HepG2 (cell line): Measurements from ENCODE around the gene FOXD3. TPM values are rescaled to one million over a fixed set of nuclear protein-coding genes. Genes with fewer than 3 reads are reported as not detected.

Source experiments
- CBFB ChIP-seq: sonication (generic); formaldehyde crosslinking; IDR thresholded peaks from 2 replicates; pipeline ENCODE4 v1.4.0; 2020; ENCODE audit warnings: missing genetic modification reagents
- CC2D1A ChIP-seq: sonication (generic); formaldehyde crosslinking; IDR thresholded peaks from 2 replicates; pipeline ENCODE4 v1.8.1; 2023; ENCODE audit warnings: mild to moderate bottlenecking, missing genetic modification reagents
- CHCHD3 ChIP-seq: sonication (generic); formaldehyde crosslinking; IDR thresholded peaks from 2 replicates; pipeline ENCODE4 v1.8.0; 2022; ENCODE audit warnings: mild to moderate bottlenecking, missing genetic modification reagents, moderate library complexity
- CHD2 ChIP-seq: IDR thresholded peaks from 2 replicates; pipeline ENCODE4 v1.6.1; 2011; ENCODE audit warnings: low read depth, low read length, improper control_type of control experiment
- EZH2 ChIP-seq: conservative IDR thresholded peaks from 2 replicates; pipeline ENCODE4 v1.6.1; 2012; ENCODE audit warnings: mild to moderate bottlenecking, low read depth, low read length, moderate library complexity
- GABPA ChIP-seq, 2 experiments: IDR thresholded peaks; 2 replicates each; pipeline ENCODE4 v1.6.1; 2011 to 2016; ENCODE audit warnings: low read depth in 2 of 2, low read length in 1 of 2, missing biosample characterization in 1 of 2, missing genetic modification characterization in 1 of 2
- GABPB1 ChIP-seq: IDR thresholded peaks from 2 replicates; pipeline ENCODE4 v1.6.1; 2016; ENCODE audit warnings: mild to moderate bottlenecking, missing genetic modification reagents, moderate library complexity, missing compliant biosample characterization
- HDAC6 ChIP-seq: fragments of 200-600 bp; sonication (generic); IDR thresholded peaks from 2 replicates; pipeline ENCODE4 v1.7.0; 2017; ENCODE audit warnings: mild to moderate bottlenecking, antibody characterized with exemption, low read length, low read depth
- HMG20B ChIP-seq: conservative IDR thresholded peaks from 2 replicates; pipeline ENCODE4 v1.6.1; 2016; ENCODE audit warnings: missing genetic modification reagents, missing compliant biosample characterization
- HNRNPUL1 ChIP-seq: fragments of 200-400 bp; formaldehyde crosslinking; IDR thresholded peaks from 2 replicates; pipeline ENCODE4 v1.6.1; 2017; ENCODE audit warnings: low read depth, mild to moderate bottlenecking, low read length, moderate library complexity
- NPAS2 ChIP-seq: sonication (generic); formaldehyde crosslinking; IDR thresholded peaks from 2 replicates; pipeline ENCODE4 v1.8.0; 2022; ENCODE audit warnings: mild to moderate bottlenecking, missing genetic modification reagents, borderline replicate concordance
- PHF21A ChIP-seq: sonication (generic); formaldehyde crosslinking; IDR thresholded peaks from 2 replicates; pipeline ENCODE4 v1.5.0; 2020; ENCODE audit warnings: mild to moderate bottlenecking, missing genetic modification reagents
- RFX1 ChIP-seq: fragments of 450-650 bp; IDR thresholded peaks from 2 replicates; pipeline ENCODE4 v1.6.1; 2017
- ZBTB8A ChIP-seq: sonication (generic); formaldehyde crosslinking; IDR thresholded peaks from 2 replicates; pipeline ENCODE4 v1.4.0; 2020; ENCODE audit warnings: mild to moderate bottlenecking, low read depth, missing genetic modification reagents, borderline replicate concordance
- ZNF17 ChIP-seq: sonication (generic); formaldehyde crosslinking; IDR thresholded peaks from 2 replicates; pipeline ENCODE4 v1.5.0; 2020; ENCODE audit warnings: mild to moderate bottlenecking, missing genetic modification reagents
- ZNF20 ChIP-seq: sonication (generic); formaldehyde crosslinking; IDR thresholded peaks from 2 replicates; pipeline ENCODE4 v1.4.0; 2020; ENCODE audit warnings: mild to moderate bottlenecking, moderate library complexity, missing genetic modification reagents
- ZNF432 ChIP-seq: sonication (generic); formaldehyde crosslinking; IDR thresholded peaks from 2 replicates; pipeline ENCODE4 v1.5.0; 2020; ENCODE audit warnings: missing genetic modification reagents, mild to moderate bottlenecking, borderline replicate concordance
- ZNF605 ChIP-seq: sonication (generic); formaldehyde crosslinking; IDR thresholded peaks from 2 replicates; pipeline ENCODE4 v1.8.0; 2022; ENCODE audit warnings: mild to moderate bottlenecking, missing genetic modification reagents
- ZNF768 ChIP-seq: sonication (generic); formaldehyde crosslinking; IDR thresholded peaks from 2 replicates; pipeline ENCODE4 v1.4.0; 2020; ENCODE audit warnings: missing genetic modification reagents
- ZNF775 ChIP-seq: sonication (generic); formaldehyde crosslinking; IDR thresholded peaks from 2 replicates; pipeline ENCODE4 v1.4.0; 2020; ENCODE audit warnings: missing genetic modification reagents, mild to moderate bottlenecking, moderate library complexity, borderline replicate concordance
- polyA plus RNA-seq, 8 experiments: library from polyadenylated mRNA; depleted of rRNA in 3 of 8; stranded (reverse) in 7 of 8; unstranded in 1 of 8; fragments of >200 nt; fragmentation: Illumina TruSeq in 4 of 8; extraction: Trizol in 4 of 8; gene quantifications; 2 replicates each; pipeline versions ENCODE4 v1.2.1 to v1.2.3, GENCODE V29; 2011 to 2016; ENCODE audit warnings: low read depth in 4 of 8, missing spikeins in 1 of 8, mixed read lengths in 1 of 8; ENCODE audit not compliant: insufficient read depth in 1 of 8
- total RNA-seq, 5 experiments: library from RNA; depleted of rRNA; stranded (reverse); fragments of >200 nt; fragmentation: Illumina TruSeq; extraction: Trizol; gene quantifications; 2 replicates each; pipeline ENCODE4 v1.2.3, GENCODE V29; 2016; ENCODE audit warnings: low read depth in 1 of 5
- TF ChIP-seq, protein P1 (sequence below): sonication (generic); IDR thresholded peaks from 2 replicates; pipeline ENCODE4 v1.6.1; 2016; ENCODE audit warnings: low read depth, borderline replicate concordance
- TF ChIP-seq, protein P2 (sequence below): sonication (generic); formaldehyde crosslinking; IDR thresholded peaks from 2 replicates; pipeline ENCODE4 v1.5.1; 2020; ENCODE audit warnings: missing genetic modification reagents, mild to moderate bottlenecking, borderline replicate concordance
- TF ChIP-seq, protein P3 (sequence below): sonication (generic); formaldehyde crosslinking; IDR thresholded peaks from 2 replicates; pipeline ENCODE4 v1.4.0; 2020; ENCODE audit warnings: mild to moderate bottlenecking, missing genetic modification reagents
- TF ChIP-seq, protein P4 (sequence below): sonication (generic); formaldehyde crosslinking; IDR thresholded peaks from 2 replicates; pipeline ENCODE4 v1.5.0; 2020; ENCODE audit warnings: missing genetic modification reagents
- TF ChIP-seq, protein P5 (sequence below): sonication (generic); formaldehyde crosslinking; IDR thresholded peaks from 2 replicates; pipeline ENCODE4 v1.4.0; 2020; ENCODE audit warnings: mild to moderate bottlenecking, missing genetic modification reagents

The FOXD3 gene
- total and polyA plus RNA-seq, 2 of the 13 experiments (the other 11 are each of a cell fraction or from before 2014, with no cell fraction given): not detected

DNA sequence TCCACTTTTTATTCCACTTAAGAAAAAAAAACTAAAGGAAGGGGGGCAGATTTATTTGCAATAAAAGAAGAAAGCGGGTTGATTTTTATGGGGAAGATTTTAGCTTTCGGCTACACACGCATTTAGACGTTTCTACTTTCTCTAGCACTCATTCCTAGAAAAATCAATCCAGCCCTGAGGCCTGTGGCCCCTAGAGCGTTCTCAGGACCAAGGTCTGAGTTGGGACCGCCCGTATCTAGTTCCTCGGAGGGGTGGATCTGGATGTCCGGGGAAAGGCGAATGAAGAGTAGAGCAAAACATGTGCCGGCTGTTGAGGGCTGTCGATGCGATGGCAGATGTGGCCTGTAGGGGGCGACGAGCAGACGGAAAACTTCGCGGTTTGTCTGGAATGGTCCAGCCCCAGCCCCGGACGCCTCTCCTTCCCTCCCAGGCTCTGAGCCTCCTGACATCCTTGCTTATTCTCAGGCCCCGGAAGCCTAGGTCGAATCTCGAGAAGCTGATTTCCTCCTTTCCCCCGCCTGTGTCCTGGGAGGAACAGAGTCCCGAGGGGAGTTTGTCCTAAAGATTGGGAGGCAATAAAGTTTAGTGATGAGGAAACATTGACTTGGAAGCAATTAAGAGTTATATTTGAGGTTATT, 5.2 kb downstream of the FOXD3 start (continued):
- TF ChIP-seq ZNF768 (CRISPR knock-in tag): no peak
- no peak for TF ChIP-seq GABPA (IDR thresholded peaks at IDR 0.05; ENCODE audit: low read depth, low read length)
- TF ChIP-seq GABPA (CRISPR knock-in tag; IDR thresholded peaks at IDR 0.05; ENCODE audit: low read depth): no peak
- no peak for TF ChIP-seq PHF21A (CRISPR knock-in tag)
- TF ChIP-seq RFX1: no peak
- TF ChIP-seq ZNF775 (CRISPR knock-in tag): no peak
- TF ChIP-seq, protein P1, sequence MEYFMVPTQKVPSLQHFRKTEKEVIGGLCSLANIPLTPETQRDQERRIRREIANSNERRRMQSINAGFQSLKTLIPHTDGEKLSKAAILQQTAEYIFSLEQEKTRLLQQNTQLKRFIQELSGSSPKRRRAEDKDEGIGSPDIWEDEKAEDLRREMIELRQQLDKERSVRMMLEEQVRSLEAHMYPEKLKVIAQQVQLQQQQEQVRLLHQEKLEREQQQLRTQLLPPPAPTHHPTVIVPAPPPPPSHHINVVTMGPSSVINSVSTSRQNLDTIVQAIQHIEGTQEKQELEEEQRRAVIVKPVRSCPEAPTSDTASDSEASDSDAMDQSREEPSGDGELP: no peak
- no peak for TF ChIP-seq ZNF432 (CRISPR knock-in tag)
- TF ChIP-seq ZNF17 (CRISPR knock-in tag): no peak
- no peak for TF ChIP-seq HDAC6
- no peak for TF ChIP-seq CHD2
- TF ChIP-seq NPAS2 (CRISPR knock-in tag): no peak
- TF ChIP-seq CBFB (CRISPR knock-in tag): no peak
- TF ChIP-seq CHCHD3 (CRISPR knock-in tag): no peak
- TF ChIP-seq ZNF605 (CRISPR knock-in tag): no peak
- no peak for TF ChIP-seq ZNF20
- TF ChIP-seq GABPB1 (CRISPR knock-in tag): 0 out of 2 replicates have a peak, but pooled peaks have one; percentile 22
- TF ChIP-seq, protein P2, sequence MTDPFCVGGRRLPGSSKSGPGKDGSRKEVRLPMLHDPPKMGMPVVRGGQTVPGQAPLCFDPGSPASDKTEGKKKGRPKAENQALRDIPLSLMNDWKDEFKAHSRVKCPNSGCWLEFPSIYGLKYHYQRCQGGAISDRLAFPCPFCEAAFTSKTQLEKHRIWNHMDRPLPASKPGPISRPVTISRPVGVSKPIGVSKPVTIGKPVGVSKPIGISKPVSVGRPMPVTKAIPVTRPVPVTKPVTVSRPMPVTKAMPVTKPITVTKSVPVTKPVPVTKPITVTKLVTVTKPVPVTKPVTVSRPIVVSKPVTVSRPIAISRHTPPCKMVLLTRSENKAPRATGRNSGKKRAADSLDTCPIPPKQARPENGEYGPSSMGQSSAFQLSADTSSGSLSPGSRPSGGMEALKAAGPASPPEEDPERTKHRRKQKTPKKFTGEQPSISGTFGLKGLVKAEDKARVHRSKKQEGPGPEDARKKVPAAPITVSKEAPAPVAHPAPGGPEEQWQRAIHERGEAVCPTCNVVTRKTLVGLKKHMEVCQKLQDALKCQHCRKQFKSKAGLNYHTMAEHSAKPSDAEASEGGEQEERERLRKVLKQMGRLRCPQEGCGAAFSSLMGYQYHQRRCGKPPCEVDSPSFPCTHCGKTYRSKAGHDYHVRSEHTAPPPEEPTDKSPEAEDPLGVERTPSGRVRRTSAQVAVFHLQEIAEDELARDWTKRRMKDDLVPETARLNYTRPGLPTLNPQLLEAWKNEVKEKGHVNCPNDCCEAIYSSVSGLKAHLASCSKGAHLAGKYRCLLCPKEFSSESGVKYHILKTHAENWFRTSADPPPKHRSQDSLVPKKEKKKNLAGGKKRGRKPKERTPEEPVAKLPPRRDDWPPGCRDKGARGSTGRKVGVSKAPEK: no peak
- no peak for TF ChIP-seq CC2D1A (CRISPR knock-in tag)
- TF ChIP-seq, protein P3, sequence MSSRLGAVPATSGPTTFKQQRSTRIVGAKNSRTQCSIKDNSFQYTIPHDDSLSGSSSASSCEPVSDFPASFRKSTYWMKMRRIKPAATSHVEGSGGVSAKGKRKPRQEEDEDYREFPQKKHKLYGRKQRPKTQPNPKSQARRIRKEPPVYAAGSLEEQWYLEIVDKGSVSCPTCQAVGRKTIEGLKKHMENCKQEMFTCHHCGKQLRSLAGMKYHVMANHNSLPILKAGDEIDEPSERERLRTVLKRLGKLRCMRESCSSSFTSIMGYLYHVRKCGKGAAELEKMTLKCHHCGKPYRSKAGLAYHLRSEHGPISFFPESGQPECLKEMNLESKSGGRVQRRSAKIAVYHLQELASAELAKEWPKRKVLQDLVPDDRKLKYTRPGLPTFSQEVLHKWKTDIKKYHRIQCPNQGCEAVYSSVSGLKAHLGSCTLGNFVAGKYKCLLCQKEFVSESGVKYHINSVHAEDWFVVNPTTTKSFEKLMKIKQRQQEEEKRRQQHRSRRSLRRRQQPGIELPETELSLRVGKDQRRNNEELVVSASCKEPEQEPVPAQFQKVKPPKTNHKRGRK (CRISPR knock-in tag): no peak
- no peak for TF ChIP-seq ZBTB8A (CRISPR knock-in tag)
- TF ChIP-seq HMG20B (CRISPR knock-in tag): no peak
- no peak for TF ChIP-seq HNRNPUL1
- TF ChIP-seq, protein P4, sequence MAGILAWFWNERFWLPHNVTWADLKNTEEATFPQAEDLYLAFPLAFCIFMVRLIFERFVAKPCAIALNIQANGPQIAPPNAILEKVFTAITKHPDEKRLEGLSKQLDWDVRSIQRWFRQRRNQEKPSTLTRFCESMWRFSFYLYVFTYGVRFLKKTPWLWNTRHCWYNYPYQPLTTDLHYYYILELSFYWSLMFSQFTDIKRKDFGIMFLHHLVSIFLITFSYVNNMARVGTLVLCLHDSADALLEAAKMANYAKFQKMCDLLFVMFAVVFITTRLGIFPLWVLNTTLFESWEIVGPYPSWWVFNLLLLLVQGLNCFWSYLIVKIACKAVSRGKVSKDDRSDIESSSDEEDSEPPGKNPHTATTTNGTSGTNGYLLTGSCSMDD: no peak
- TF ChIP-seq EZH2: peak; percentile 68; the same call in 1 of the 2 replicates
- TF ChIP-seq, protein P5, sequence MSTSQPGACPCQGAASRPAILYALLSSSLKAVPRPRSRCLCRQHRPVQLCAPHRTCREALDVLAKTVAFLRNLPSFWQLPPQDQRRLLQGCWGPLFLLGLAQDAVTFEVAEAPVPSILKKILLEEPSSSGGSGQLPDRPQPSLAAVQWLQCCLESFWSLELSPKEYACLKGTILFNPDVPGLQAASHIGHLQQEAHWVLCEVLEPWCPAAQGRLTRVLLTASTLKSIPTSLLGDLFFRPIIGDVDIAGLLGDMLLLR: no peak
